ENCODE data around the gene WDR7.

DNA sequence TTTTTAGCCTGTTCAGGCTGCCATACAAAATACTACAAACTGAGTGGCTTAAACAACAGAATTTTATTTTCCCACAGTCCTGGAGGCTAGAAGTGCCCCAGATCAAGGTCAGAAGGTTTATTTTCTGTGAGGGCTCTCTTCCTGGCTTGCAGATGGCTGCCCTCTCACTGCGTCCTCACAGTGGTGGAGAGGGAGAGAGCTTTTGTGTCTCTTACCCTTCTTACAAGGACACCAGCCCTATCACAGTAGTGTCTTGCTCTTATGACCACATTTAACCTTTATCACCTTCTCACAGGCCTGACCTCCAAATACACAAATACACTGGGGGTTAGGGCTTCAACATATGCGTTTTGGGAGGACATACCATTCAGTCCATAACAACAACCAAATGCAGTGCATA lies 11.7 kb downstream of the WDR7 start:
- TF ChIP-seq POLR2A (IDR thresholded peaks at IDR 0.05) (no peak), POLR2AphosphoS5 (IDR thresholded peaks at IDR 0.05) (no peak), EP300 (IDR thresholded peaks at IDR 0.05) (no peak)
- TF ChIP-seq, protein P1, sequence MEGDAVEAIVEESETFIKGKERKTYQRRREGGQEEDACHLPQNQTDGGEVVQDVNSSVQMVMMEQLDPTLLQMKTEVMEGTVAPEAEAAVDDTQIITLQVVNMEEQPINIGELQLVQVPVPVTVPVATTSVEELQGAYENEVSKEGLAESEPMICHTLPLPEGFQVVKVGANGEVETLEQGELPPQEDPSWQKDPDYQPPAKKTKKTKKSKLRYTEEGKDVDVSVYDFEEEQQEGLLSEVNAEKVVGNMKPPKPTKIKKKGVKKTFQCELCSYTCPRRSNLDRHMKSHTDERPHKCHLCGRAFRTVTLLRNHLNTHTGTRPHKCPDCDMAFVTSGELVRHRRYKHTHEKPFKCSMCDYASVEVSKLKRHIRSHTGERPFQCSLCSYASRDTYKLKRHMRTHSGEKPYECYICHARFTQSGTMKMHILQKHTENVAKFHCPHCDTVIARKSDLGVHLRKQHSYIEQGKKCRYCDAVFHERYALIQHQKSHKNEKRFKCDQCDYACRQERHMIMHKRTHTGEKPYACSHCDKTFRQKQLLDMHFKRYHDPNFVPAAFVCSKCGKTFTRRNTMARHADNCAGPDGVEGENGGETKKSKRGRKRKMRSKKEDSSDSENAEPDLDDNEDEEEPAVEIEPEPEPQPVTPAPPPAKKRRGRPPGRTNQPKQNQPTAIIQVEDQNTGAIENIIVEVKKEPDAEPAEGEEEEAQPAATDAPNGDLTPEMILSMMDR (IDR thresholded peaks at IDR 0.05): no peak

Measured in gastroesophageal sphincter (tissue), 3 donors.